AG09319 (cell line): Measurements from ENCODE around the gene FIBP.

Source experiments
- DNase-seq: peaks from one replicate; pipeline ENCODE4 v3.0.0-alpha.2; 2010; ENCODE audit warnings: low read depth; ENCODE audit errors: extremely low read depth
- CTCF ChIP-seq: IDR thresholded peaks from 2 replicates; pipeline ENCODE4 v1.5.1; 2011; ENCODE audit warnings: low read depth, mild to moderate bottlenecking, inconsistent platforms, low read length, moderate library complexity

FIBP gene

GRCh38 chr11:65854852-65855837, 33.1 kb downstream of the FIBP start:
- no peak for TF ChIP-seq CTCF
- DNase-seq: no peak

DNA sequence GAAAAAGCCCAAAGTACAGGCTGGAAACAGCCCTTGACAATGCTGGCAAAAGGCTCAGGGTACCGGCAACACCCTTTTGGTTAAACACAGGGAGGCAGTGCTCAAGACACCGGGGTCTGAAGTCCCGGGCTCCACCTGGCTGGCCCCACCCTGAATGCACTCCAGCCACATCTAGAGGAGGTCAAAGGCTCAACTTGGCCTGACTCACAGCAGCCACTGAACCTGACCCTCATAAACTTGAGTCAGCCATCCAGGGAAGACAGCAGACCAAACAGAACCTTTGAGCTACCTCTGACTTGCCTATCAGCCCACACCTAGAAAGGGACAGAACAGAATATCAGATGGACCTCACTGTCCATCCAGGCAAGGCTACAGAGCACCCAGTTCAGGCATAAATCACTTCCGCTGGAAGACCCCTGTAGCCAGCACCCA, 34.1 kb downstream of the FIBP start:
- TF ChIP-seq CTCF: no peak
- no peak for DNase-seq

DNA sequence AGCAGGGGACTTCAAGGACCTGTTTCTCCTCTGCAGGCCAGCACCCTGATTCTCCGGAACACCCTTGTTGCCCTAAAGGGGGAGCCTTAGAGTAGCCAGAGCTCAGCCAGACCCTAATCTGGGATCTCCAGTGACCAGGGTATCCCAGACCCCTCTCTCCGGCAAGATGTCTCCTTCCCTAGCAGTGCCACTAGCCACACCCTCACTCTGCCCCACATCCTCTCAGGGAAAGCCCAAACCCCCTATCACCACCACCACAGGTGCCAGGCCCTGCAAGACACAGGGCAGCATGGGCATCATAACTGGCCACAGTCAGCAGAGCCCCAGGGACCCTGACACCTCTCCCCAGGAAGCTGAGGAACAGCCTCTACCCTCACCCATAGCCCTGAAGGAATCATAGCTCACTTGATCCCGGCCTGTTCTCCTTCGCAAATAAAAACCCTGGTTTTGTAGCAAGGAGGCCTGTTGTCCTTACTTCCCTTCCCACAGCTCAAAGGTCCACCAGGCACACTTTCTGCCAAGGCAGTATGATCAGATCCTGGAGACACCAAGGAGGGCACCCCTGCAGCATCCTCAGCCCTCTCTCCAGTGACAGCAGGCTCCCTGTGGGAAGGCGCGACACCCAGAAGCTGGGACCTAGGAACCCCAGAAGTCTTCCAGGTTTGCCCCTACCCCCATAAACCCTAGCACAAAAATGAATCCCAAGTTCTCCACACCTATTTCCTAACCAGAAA, 34.9 kb downstream of the FIBP start:
- no peak for DNase-seq
- no peak for TF ChIP-seq CTCF

DNA sequence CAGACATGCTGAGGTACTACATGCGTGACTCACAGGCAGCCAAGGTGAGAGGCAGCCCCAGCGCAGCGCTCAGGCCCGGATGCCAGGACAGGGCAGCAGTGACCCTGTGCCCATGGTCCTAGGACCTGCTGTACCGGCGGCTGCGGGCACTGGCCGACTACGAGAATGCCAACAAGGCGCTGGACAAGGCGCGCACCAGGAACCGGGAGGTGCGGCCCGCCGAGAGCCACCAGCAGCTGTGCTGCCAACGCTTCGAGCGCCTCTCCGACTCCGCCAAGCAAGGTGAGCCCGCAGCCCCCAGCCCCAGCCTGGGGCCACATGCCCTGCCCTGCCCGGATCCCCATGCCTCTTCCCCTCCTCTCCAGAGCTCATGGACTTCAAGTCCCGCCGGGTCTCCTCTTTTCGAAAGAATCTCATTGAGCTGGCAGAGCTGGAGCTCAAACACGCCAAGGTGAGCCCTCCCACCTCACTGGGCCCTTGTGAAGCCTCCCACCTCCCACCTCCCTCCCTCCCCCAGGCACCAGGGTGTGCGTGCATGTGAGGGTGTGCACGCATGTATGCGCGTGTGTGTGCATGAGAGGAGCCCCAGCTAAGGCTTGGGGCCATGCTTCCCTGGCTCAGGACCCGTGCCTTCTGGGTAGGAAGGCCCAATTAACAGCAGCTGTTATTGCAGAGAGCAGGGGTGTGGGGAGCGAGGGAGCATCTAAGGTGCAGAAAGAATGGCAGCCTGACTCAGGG, 35.6 kb downstream of the FIBP start:
- DNase-seq: no peak
- TF ChIP-seq CTCF: no peak

- no peak for TF ChIP-seq CTCF
- no peak for DNase-seq
Measured at GRCh38 chr11:65851811-65852507, 36.3 kb downstream of the FIBP start.

DNA sequence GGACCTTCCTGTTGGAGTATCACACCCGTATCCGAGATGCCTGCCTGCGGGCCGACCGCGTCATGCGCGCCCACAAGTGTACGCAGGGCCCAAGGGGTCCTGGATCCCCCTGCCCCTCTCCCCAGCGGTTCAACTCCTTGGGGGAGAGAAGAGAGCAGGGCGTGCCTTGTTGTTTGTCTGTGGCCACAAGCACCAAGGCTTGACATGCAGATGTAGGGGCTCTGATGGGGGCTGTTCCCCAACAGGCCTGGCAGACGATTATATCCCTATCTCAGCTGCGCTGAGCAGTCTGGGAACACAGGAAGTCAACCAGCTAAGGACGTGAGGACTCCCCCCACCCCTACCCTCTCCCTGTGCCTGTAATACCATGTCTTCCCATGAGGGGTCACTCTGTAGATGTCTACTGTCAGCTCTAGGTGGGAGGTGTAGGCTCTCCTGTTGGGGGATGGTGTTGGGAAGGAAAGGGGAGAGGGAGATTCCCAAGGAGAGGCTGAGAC, 37.1 kb downstream of the FIBP start:
- DNase-seq: no peak
- peak; percentile 30 for TF ChIP-seq CTCF
